Measurements from ENCODE around the gene ZGPAT. TPM values are rescaled to one million over a fixed set of nuclear protein-coding genes. Genes with fewer than 3 reads are reported as not detected.

Gene ZGPAT
- total and polyA plus RNA-seq, 12 donors = 4.4 to 120 (median 35.3) TPM

DNA sequence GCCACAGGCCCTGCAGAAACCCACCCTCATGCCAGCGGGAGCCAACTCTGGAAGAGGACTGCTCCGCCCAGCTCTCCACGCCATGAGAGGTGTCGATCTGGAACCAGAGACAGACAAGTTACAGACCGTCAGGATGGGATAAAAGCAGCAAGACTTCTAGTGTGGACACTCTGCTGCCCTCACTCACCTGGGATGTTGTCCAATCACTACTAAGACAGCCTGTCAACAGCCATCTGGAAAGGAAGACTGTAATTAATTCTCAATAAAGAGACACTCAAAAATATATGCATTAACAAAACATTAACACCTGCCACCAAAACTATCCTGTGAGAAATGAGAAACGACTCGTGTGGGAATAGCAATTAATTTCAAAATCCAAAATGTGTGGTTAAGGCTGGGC is 60.0 kb downstream of the ZGPAT start:
- peaks cover 2 to 8% of the 10 kb centered on the region in 2 donors for H3K4me1 ChIP-seq (replicated peaks in 1 of 2)
- TF ChIP-seq CTCF (IDR thresholded peaks at IDR 0.05) = no peak
- no peak for TF ChIP-seq POLR2A (IDR thresholded peaks at IDR 0.05)
- 89 to 94% (median 92%) methylated on average over 6 to 7 of the region's 7 CpGs for WGBS, 4 donors
- H3K27ac ChIP-seq = no peak overlapping the region
- no peak overlapping the region for H3K4me3 ChIP-seq
- DNase-seq = no peak
- intact Hi-C loops (cut with DNase I) = no loop called here
- H3K36me3 ChIP-seq (replicated peaks in 1 of 2) = peaks cover 0 to 29% of the 10 kb centered on the region in 2 donors
- H3K27me3 ChIP-seq = no peaks in the 10 kb centered on the region
- H3K9me3 ChIP-seq (replicated peaks in 1 of 3) = no peaks in the 10 kb centered on the region

GRCh38 chr20:63768591-63769515 is 61.0 kb downstream of the ZGPAT start:
- intact Hi-C loops (cut with DNase I) = no loop called here
- Histone ChIP-seq H3K4me3 (no peak overlapping the region), H3K36me3 (replicated peaks in 1 of 2) (peaks cover 0 to 27% of the 10 kb centered on the region in 2 donors), H3K27ac (no peak overlapping the region), H3K9me3 (replicated peaks in 1 of 3) (no peaks in the 10 kb centered on the region), H3K27me3 (no peaks in the 10 kb centered on the region), H3K4me1 (replicated peaks in 1 of 2) (peaks cover 7 to 16% of the 10 kb centered on the region in 2 donors)
- 92% methylated on average over 16 to 26 of the region's 26 CpGs for whole genome bisulfite sequencing, 4 donors
- no peak for DNase-seq
- TF ChIP-seq POLR2A (IDR thresholded peaks at IDR 0.05) (no peak), CTCF (IDR thresholded peaks at IDR 0.05) (no peak)

DNA sequence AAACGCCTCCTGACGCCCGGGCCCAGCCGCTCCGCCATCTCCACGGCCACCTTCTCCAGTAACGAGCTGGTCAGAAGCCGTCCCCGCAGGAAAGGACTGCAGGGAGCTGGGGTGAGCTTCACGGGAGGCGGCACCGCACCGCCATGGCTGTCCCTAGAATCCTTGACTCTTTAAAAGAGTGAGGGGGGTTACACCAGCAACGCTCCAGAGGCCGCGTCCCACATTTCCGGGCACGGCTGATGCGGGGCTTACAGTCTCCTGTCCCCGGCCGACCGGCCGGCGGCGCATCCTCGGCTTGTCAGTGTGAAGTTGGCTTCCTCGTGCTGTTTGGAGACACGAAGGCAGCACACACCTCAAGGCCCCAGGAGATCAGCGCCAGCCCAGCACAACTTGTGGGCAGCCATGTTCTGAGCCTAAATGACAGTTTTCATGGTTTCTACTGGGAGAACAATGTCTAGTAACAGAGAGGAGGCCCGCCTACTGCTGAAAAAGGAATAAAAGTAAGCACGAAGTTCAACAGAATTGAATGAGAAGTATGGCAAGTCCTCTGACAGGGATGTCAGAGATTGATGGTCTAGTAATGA is 62.1 kb downstream of the ZGPAT start:
- 91 to 95% (median 93%) methylated on average over 12 to 31 of the region's 31 CpGs for WGBS, 4 donors
- no peak for DNase-seq
- H3K27ac ChIP-seq = no peak overlapping the region
- intact Hi-C loops (cut with DNase I) = no loop called here
- H3K4me3 ChIP-seq = no peak overlapping the region
- TF ChIP-seq POLR2A (IDR thresholded peaks at IDR 0.05) (no peak), CTCF (IDR thresholded peaks at IDR 0.05) (no peak)
- no peaks in the 10 kb centered on the region for H3K27me3 ChIP-seq
- peaks cover 0 to 27% of the 10 kb centered on the region in 2 donors for H3K36me3 ChIP-seq (replicated peaks in 1 of 2)
- H3K4me1 ChIP-seq (replicated peaks in 1 of 2) = peaks cover 7 to 18% of the 10 kb centered on the region in 2 donors
- no peaks in the 10 kb centered on the region for H3K9me3 ChIP-seq (replicated peaks in 1 of 3)

DNA sequence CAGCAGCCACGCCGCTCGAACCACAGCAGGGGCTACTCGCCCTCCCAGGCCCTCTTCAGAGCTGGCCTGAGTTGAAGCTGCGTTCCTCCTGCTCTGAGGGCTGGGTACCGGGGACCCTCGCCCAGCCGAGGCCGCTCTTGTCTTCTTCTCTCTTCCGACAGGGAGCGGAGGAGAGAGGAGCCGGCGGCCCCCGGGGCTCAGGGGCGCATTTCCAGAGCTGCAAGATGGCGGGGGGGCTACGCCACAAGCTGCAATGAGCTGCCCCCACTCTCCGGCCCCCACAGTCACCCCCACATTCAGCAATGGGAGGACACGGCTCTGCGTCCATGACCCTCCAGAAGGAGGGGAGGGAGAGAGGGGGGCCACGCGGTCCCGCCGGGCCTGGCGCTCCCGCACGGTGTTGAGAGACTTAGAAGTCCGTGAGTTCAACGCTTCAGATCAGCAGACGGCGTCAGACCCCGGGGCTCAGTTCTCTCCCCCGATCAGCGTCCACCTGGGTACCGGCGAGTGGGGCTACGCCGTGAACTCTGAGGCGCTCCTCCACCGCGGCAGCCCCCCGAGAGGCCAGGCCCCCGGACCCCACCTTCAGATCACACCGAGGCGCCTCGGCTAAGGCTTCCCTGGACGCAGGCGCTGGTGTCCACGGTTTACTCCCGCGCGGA is 63.3 kb downstream of the ZGPAT start:
- Histone ChIP-seq H3K9me3 (replicated peaks in 1 of 3) (no peaks in the 10 kb centered on the region), H3K27me3 (no peaks in the 10 kb centered on the region), H3K36me3 (replicated peaks in 1 of 2) (peaks cover 0 to 27% of the 10 kb centered on the region in 2 donors), H3K4me3 (no peak overlapping the region), H3K27ac (no peak overlapping the region), H3K4me1 (replicated peaks in 1 of 2) (peaks cover 7 to 25% of the 10 kb centered on the region in 2 donors)
- 90 to 94% (median 93%) methylated on average over 17 to 52 of the region's 52 CpGs for WGBS, 4 donors
- no peak for TF ChIP-seq POLR2A (IDR thresholded peaks at IDR 0.05)
- TF ChIP-seq CTCF (IDR thresholded peaks at IDR 0.05) = no peak
- intact Hi-C loops (cut with DNase I) = no loop called here
- no peak for DNase-seq
